Fibroblast of skin of abdomen (primary cell): ENCODE results near the gene TREX2. TPM values are rescaled to one million over a fixed set of nuclear protein-coding genes. Genes with fewer than 3 reads are reported as not detected.

Experiments used
- DNase-seq: peaks from one replicate; pipeline ENCODE4 v3.0.0-alpha.2; 2013
- polyA plus RNA-seq, 2 experiments: library from polyadenylated mRNA; unstranded; fragments of 120-200 nt; gene quantifications; one replicate each; pipeline ENCODE4 v1.2.1, GENCODE V29; 2013; ENCODE audit not compliant: insufficient read length in 2 of 2

The TREX2 gene
- polyA plus RNA-seq (2013, experiment 1 of 2; ENCODE audit: insufficient read length), result 0.64 TPM
- 0.72 TPM for polyA plus RNA-seq (2013, experiment 2 of 2; ENCODE audit: insufficient read length)

GRCh38 chrX:153445856-153446635 lies at the start of gene TREX2:
TSS of gene TREX2 (minus strand) at chrX:153446056. CDS start at chrX:153445430, 626 bp downstream.
- DNase-seq, result no peak

- peak; percentile 24 for DNase-seq
Measured at GRCh38 chrX:153495362-153495751, 49.5 kb upstream of the TREX2 start.

- peak; percentile 80 for DNase-seq
Measured at GRCh38 chrX:153494541-153495361, 48.9 kb upstream of the TREX2 start, which contains the start of gene BGN. TSS of gene BGN (plus strand) at chrX:153494980. CDS start at chrX:153504632, 9,652 bp downstream.

GRCh38 chrX:153494061-153494460 lies 48.2 kb upstream of the TREX2 start:
- DNase-seq, result peak; percentile 11

GRCh38 chrX:153493085-153493484 lies 47.2 kb upstream of the TREX2 start:
- no peak for DNase-seq

GRCh38 chrX:153492543-153492942 lies 46.7 kb upstream of the TREX2 start:
- no peak for DNase-seq

- no peak for DNase-seq
Measured at GRCh38 chrX:153491918-153492317, 46.1 kb upstream of the TREX2 start.

GRCh38 chrX:153491351-153491914 lies 45.6 kb upstream of the TREX2 start:
- no peak for DNase-seq

- DNase-seq, result no peak
Measured at GRCh38 chrX:153490217-153490930, 44.5 kb upstream of the TREX2 start.

- DNase-seq, result peak; percentile 40
Measured at GRCh38 chrX:153488231-153488914, 42.5 kb upstream of the TREX2 start.

GRCh38 chrX:153487590-153488071 lies 41.8 kb upstream of the TREX2 start:
- DNase-seq, result no peak

- DNase-seq, result no peak
Measured at GRCh38 chrX:153486171-153486570, 40.3 kb upstream of the TREX2 start.

- DNase-seq, result no peak
Measured at GRCh38 chrX:153485396-153486080, 39.7 kb upstream of the TREX2 start.

GRCh38 chrX:153482376-153483015 lies 36.6 kb upstream of the TREX2 start:
- DNase-seq, result no peak

- no peak for DNase-seq
Measured at GRCh38 chrX:153481043-153481442, 35.2 kb upstream of the TREX2 start.

- no peak for DNase-seq
Measured at GRCh38 chrX:153478746-153479145, 32.9 kb upstream of the TREX2 start.

- DNase-seq, result peak; percentile 54
Measured at GRCh38 chrX:153477901-153478300, 32.0 kb upstream of the TREX2 start.

GRCh38 chrX:153477364-153477857 lies 31.6 kb upstream of the TREX2 start:
- DNase-seq, result no peak

GRCh38 chrX:153476666-153477363 lies 31.0 kb upstream of the TREX2 start:
- DNase-seq, result peak; percentile 90
